Astrocyte of the hippocampus (primary cell): ENCODE measurements around the gene MAX.
"Not testable (repeated sequence)": the region's sequence is repeated elsewhere in the genome, so short reads cannot be mapped to it uniquely, and the experiment has no call there.

Experiments used
- DNase-seq: peaks from one replicate; pipeline ENCODE4 v3.0.0; 2011; ENCODE audit warnings: low read depth, low spot score

Gene MAX

GRCh38 chr14:65038966-65039365, 63.4 kb downstream of the MAX start:
- no peak for DNase-seq

GRCh38 chr14:65035049-65035448, 67.3 kb downstream of the MAX start:
- no peak for DNase-seq

- no peak for DNase-seq
Observed at GRCh38 chr14:65034021-65034420, 68.3 kb downstream of the MAX start.

- no peak for DNase-seq
Observed at GRCh38 chr14:65033181-65033580, 69.1 kb downstream of the MAX start.

- no peak for DNase-seq
Observed at GRCh38 chr14:65032319-65032718, 70.0 kb downstream of the MAX start.

- DNase-seq = not testable (repeated sequence)
Observed at GRCh38 chr14:65031321-65031720, 71.0 kb downstream of the MAX start.

GRCh38 chr14:65028937-65029336, 73.4 kb downstream of the MAX start:
- DNase-seq = no peak

GRCh38 chr14:65027127-65027799, 75.1 kb downstream of the MAX start:
- DNase-seq = no peak

- no peak for DNase-seq
Observed at GRCh38 chr14:65026526-65026925, 75.8 kb downstream of the MAX start.

- DNase-seq = no peak
Observed at GRCh38 chr14:65025818-65026217, 76.5 kb downstream of the MAX start.
